HEK293 (cell line): Measurements from ENCODE around the gene TRIM7.

ENCODE experiments used
- CTCF ChIA-PET: fragments of 350-600 bp; formaldehyde crosslinking; extraction: SDS; loops from one replicate; lab custom pipeline; 2021; ENCODE audit warnings: antibody characterized with exemption; lab: Yijun Ruan, JAX
- POLR2A ChIA-PET: fragments of 300-600 bp; formaldehyde crosslinking; extraction: SDS; loops from one replicate; lab custom pipeline; 2020; ENCODE audit warnings: antibody characterized with exemption, inconsistent platforms; lab: Yijun Ruan, JAX
- H3K27ac ChIP-seq: fragments of 200-500 bp; sonication (Bioruptor generic); 2 replicates; pipeline ENCODE4 v1.5.1; 2014; ENCODE audit warnings: low read depth, low read length, control low read depth, inconsistent platforms; ENCODE audit errors: extremely low read depth
- H3K36me3 ChIP-seq, 2 experiments: fragments of 200-500 bp in 1 of 2; sonication (Bioruptor generic) in 1 of 2; 1 replicate in 1 of 2; 2 replicates in 1 of 2; pipeline ENCODE4 v1.5.1; 2014 to 2017; ENCODE audit warnings: inconsistent platforms in 2 of 2, low read length in 2 of 2; ENCODE audit not compliant: control insufficient read depth in 2 of 2, insufficient read depth in 1 of 2
- H3K4me1 ChIP-seq: fragments of 200-500 bp; sonication (Bioruptor generic); 2 replicates; pipeline ENCODE4 v1.5.1; 2014; ENCODE audit warnings: mild to moderate bottlenecking, low read length, inconsistent platforms; ENCODE audit not compliant: control insufficient read depth, insufficient read depth
- H3K4me3 ChIP-seq: 2 replicates; pipeline ENCODE4 v1.5.1; 2011; ENCODE audit warnings: low read depth, mild to moderate bottlenecking, control low read depth, low read length, moderate library complexity
- H3K9me3 ChIP-seq: fragments of 200-500 bp; sonication (Bioruptor generic); 2 replicates; pipeline ENCODE4 v1.5.1; 2014; ENCODE audit warnings: low read depth, low read length, inconsistent platforms; ENCODE audit not compliant: control insufficient read depth, insufficient read depth
- AEBP2 ChIP-seq: fragments of 450-650 bp; formaldehyde crosslinking; IDR thresholded peaks from 2 replicates; pipeline ENCODE4 v1.5.1; 2016; ENCODE audit warnings: missing biosample characterization, missing genetic modification characterization, borderline replicate concordance
- ATF2 ChIP-seq: fragments of 450-650 bp; formaldehyde crosslinking; IDR thresholded peaks from 2 replicates; pipeline ENCODE4 v1.5.1; 2016; ENCODE audit warnings: missing biosample characterization, missing genetic modification characterization, low read depth
- GFI1B ChIP-seq: fragments of 450-650 bp; formaldehyde crosslinking; IDR thresholded peaks from 2 replicates; pipeline ENCODE4 v1.5.1; 2016; ENCODE audit warnings: missing biosample characterization, missing genetic modification characterization
- GLIS1 ChIP-seq: fragments of 450-650 bp; formaldehyde crosslinking; IDR thresholded peaks from 2 replicates; pipeline ENCODE4 v1.5.1; 2016; ENCODE audit warnings: missing biosample characterization, missing genetic modification characterization
- GLIS2 ChIP-seq: fragments of 450-650 bp; formaldehyde crosslinking; IDR thresholded peaks from 2 replicates; pipeline ENCODE4 v1.5.1; 2016; ENCODE audit warnings: missing biosample characterization, missing genetic modification characterization
- IKZF3 ChIP-seq: fragments of 450-650 bp; IDR thresholded peaks from 2 replicates; pipeline ENCODE4 v1.5.0; 2018; ENCODE audit warnings: missing biosample characterization, mild to moderate bottlenecking, missing genetic modification characterization, moderate library complexity
- KLF17 ChIP-seq: fragments of 450-650 bp; formaldehyde crosslinking; IDR thresholded peaks from 2 replicates; pipeline ENCODE4 v1.5.1; 2016; ENCODE audit warnings: missing biosample characterization, missing genetic modification characterization
- PRDM1 ChIP-seq: fragments of 450-650 bp; formaldehyde crosslinking; IDR thresholded peaks from 2 replicates; pipeline ENCODE4; 2016; ENCODE audit warnings: missing biosample characterization, missing genetic modification characterization
- SCRT1 ChIP-seq: fragments of 450-650 bp; formaldehyde crosslinking; IDR thresholded peaks from 2 replicates; pipeline ENCODE4 v1.5.1; 2016; ENCODE audit warnings: missing biosample characterization, missing genetic modification characterization, borderline replicate concordance
- WT1 ChIP-seq: fragments of 450-650 bp; formaldehyde crosslinking; IDR thresholded peaks from 2 replicates; pipeline ENCODE4 v1.5.1; 2016; ENCODE audit warnings: missing biosample characterization, missing genetic modification characterization
- YY2 ChIP-seq: fragments of 450-650 bp; formaldehyde crosslinking; IDR thresholded peaks from 2 replicates; pipeline ENCODE4 v1.5.1; 2016; ENCODE audit warnings: missing biosample characterization, missing genetic modification characterization
- ZBTB17 ChIP-seq: fragments of 450-650 bp; formaldehyde crosslinking; IDR thresholded peaks from 2 replicates; pipeline ENCODE4 v1.5.1; 2016; ENCODE audit warnings: missing biosample characterization, missing genetic modification characterization
- ZBTB21 ChIP-seq: fragments of 450-650 bp; formaldehyde crosslinking; IDR thresholded peaks from 2 replicates; pipeline ENCODE4 v1.5.1; 2017; ENCODE audit warnings: missing biosample characterization, missing genetic modification characterization
- ZFP37 ChIP-seq: fragments of 450-650 bp; formaldehyde crosslinking; IDR thresholded peaks from 2 replicates; pipeline ENCODE4 v1.5.1; 2016; ENCODE audit warnings: missing biosample characterization, missing genetic modification characterization
- ZNF114 ChIP-seq: fragments of 450-650 bp; formaldehyde crosslinking; IDR thresholded peaks from 2 replicates; pipeline ENCODE4 v1.5.0; 2017; ENCODE audit warnings: missing biosample characterization, missing genetic modification characterization
- ZNF132 ChIP-seq: fragments of 450-650 bp; formaldehyde crosslinking; IDR thresholded peaks from 2 replicates; pipeline ENCODE4 v1.5.1; 2017; ENCODE audit warnings: missing biosample characterization, missing genetic modification characterization, borderline replicate concordance
- ZNF175 ChIP-seq: fragments of 450-650 bp; formaldehyde crosslinking; IDR thresholded peaks from 2 replicates; pipeline ENCODE4 v1.5.1; 2016; ENCODE audit warnings: missing biosample characterization, missing genetic modification characterization
- ZNF184 ChIP-seq: fragments of 450-650 bp; IDR thresholded peaks from 2 replicates; pipeline ENCODE4 v1.5.1; 2018; ENCODE audit warnings: missing biosample characterization, mild to moderate bottlenecking, missing genetic modification characterization
- ZNF366 ChIP-seq: fragments of 450-650 bp; formaldehyde crosslinking; conservative IDR thresholded peaks from 2 replicates; pipeline ENCODE4 v1.5.1; 2016; ENCODE audit warnings: missing biosample characterization, missing genetic modification characterization
- ZNF426 ChIP-seq: fragments of 450-650 bp; formaldehyde crosslinking; IDR thresholded peaks from 2 replicates; pipeline ENCODE4 v1.5.1; 2017; ENCODE audit warnings: missing biosample characterization, missing genetic modification characterization, mild to moderate bottlenecking, inconsistent platforms, moderate library complexity
- ZNF530 ChIP-seq: fragments of 450-650 bp; formaldehyde crosslinking; IDR thresholded peaks from 2 replicates; pipeline ENCODE4 v1.5.1; 2016; ENCODE audit warnings: low read depth, missing biosample characterization, missing genetic modification characterization
- ZNF561 ChIP-seq: fragments of 450-650 bp; IDR thresholded peaks from 2 replicates; pipeline ENCODE4 v1.5.1; 2018; ENCODE audit warnings: missing biosample characterization, missing genetic modification characterization, borderline replicate concordance
- ZNF629 ChIP-seq: fragments of 450-650 bp; formaldehyde crosslinking; IDR thresholded peaks from 2 replicates; pipeline ENCODE4 v1.5.1; 2017; ENCODE audit warnings: missing biosample characterization, missing genetic modification characterization
- ZNF660 ChIP-seq: fragments of 450-650 bp; IDR thresholded peaks from 2 replicates; pipeline ENCODE4 v1.5.1; 2018; ENCODE audit warnings: missing biosample characterization, mild to moderate bottlenecking, missing genetic modification characterization
- TF ChIP-seq, protein P1 (sequence below): fragments of 450-650 bp; formaldehyde crosslinking; IDR thresholded peaks from 2 replicates; pipeline ENCODE4 v1.5.1; 2016; ENCODE audit warnings: missing biosample characterization, missing genetic modification characterization
- TF ChIP-seq, protein P2 (sequence below): fragments of 450-650 bp; formaldehyde crosslinking; IDR thresholded peaks from 2 replicates; pipeline ENCODE4 v1.5.1; 2016; ENCODE audit warnings: missing biosample characterization, missing genetic modification characterization
- TF ChIP-seq, protein P3 (sequence below): fragments of 450-650 bp; formaldehyde crosslinking; IDR thresholded peaks from 2 replicates; pipeline ENCODE4 v1.5.1; 2016; ENCODE audit warnings: missing biosample characterization, missing genetic modification characterization

Gene TRIM7

DNA sequence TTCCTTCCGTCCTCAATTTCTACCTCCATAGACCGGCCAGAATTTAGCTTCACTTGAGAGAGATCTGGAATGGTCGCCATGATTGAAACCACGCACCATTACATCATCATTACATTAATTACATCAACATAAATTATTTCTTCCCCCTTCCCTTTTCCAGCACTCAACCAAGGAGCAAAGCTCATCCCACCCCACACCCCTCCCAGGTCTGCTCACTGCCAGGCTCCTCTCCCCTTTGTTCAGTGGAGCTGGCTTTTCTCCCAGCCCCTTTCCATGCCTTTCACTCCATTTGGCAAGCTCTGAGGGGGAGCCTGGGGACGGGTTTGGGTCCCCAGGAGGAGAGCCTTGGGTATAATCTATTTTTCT is 30.3 kb upstream of the TRIM7 start:
- Histone ChIP-seq H3K9me3 (no peaks in the 10 kb centered on the region), H3K36me3 (peaks cover 30 to 92% of the 10 kb centered on the region in 2 experiments), H3K4me3 (no peak overlapping the region), H3K4me1 (no peaks in the 10 kb centered on the region), H3K27ac (peak overlapping the region; percentile 7; the same call in 1 of the 2 replicates)
- ChIA-PET CTCF (no interaction called here), POLR2A (interaction anchor here (0.9 to 5.0 kb wide), 6 partner anchors 8 to 43 kb away, joined by 3 to 49 read pairs (median 11); partner anchors contain the start of genes RACK1, TRIM41, TRIM52 and TRIM7)
- TF ChIP-seq ZNF561 (tag by site-specific recombination) (no peak), IKZF3 (peak; percentile 91), ZBTB21 (tag by site-specific recombination) (peak; percentile 65; the same call in 1 of the 2 replicates), ZNF175 (tag by site-specific recombination) (no peak), ZNF132 (no peak), ZNF184 (tag by site-specific recombination) (0 out of 2 replicates have a peak, but pooled peaks have one; percentile 20), GLIS1 (peak; percentile 30; the same call in 1 of the 2 replicates), ZNF426 (tag by site-specific recombination) (no peak), ZNF114 (tag by site-specific recombination) (no peak), SCRT1 (tag by site-specific recombination) (no peak), ZNF629 (peak; percentile 86), GFI1B (tag by site-specific recombination) (no peak), ZNF660 (tag by site-specific recombination) (peak; percentile 49; the same call in 1 of the 2 replicates), YY2 (tag by site-specific recombination) (0 out of 2 replicates have a peak, but pooled peaks have one; percentile 48), KLF17 (tag by site-specific recombination) (0 out of 2 replicates have a peak, but pooled peaks have one; percentile 39), GLIS2 (tag by site-specific recombination) (no peak), ZBTB17 (tag by site-specific recombination) (peak; percentile 60), ZNF366 (tag by site-specific recombination) (peak; percentile 67), ATF2 (tag by site-specific recombination) (peak; percentile 97), WT1 (tag by site-specific recombination) (peak; percentile 28; the same call in 1 of the 2 replicates), AEBP2 (no peak), ZFP37 (tag by site-specific recombination) (peak; percentile 61), ZNF530 (0 out of 2 replicates have a peak, but pooled peaks have one; percentile 79), PRDM1 (tag by site-specific recombination) (peak; percentile 85)
- TF ChIP-seq, protein P1, sequence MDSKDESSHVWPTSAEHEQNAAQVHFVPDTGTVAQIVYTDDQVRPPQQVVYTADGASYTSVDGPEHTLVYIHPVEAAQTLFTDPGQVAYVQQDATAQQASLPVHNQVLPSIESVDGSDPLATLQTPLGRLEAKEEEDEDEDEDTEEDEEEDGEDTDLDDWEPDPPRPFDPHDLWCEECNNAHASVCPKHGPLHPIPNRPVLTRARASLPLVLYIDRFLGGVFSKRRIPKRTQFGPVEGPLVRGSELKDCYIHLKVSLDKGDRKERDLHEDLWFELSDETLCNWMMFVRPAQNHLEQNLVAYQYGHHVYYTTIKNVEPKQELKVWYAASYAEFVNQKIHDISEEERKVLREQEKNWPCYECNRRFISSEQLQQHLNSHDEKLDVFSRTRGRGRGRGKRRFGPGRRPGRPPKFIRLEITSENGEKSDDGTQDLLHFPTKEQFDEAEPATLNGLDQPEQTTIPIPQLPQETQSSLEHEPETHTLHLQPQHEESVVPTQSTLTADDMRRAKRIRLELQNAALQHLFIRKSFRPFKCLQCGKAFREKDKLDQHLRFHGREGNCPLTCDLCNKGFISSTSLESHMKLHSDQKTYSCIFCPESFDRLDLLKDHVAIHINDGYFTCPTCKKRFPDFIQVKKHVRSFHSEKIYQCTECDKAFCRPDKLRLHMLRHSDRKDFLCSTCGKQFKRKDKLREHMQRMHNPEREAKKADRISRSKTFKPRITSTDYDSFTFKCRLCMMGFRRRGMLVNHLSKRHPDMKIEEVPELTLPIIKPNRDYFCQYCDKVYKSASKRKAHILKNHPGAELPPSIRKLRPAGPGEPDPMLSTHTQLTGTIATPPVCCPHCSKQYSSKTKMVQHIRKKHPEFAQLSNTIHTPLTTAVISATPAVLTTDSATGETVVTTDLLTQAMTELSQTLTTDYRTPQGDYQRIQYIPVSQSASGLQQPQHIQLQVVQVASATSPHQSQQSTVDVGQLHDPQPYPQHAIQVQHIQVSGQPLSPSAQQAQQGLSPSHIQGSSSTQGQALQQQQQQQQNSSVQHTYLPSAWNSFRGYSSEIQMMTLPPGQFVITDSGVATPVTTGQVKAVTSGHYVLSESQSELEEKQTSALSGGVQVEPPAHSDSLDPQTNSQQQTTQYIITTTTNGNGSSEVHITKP (tag by site-specific recombination), result peak; percentile 95
- TF ChIP-seq, protein P2, sequence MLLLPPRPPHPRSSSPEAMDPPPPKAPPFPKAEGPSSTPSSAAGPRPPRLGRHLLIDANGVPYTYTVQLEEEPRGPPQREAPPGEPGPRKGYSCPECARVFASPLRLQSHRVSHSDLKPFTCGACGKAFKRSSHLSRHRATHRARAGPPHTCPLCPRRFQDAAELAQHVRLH (tag by site-specific recombination), result 0 out of 2 replicates have a peak, but pooled peaks have one; percentile 16
- TF ChIP-seq, protein P3, sequence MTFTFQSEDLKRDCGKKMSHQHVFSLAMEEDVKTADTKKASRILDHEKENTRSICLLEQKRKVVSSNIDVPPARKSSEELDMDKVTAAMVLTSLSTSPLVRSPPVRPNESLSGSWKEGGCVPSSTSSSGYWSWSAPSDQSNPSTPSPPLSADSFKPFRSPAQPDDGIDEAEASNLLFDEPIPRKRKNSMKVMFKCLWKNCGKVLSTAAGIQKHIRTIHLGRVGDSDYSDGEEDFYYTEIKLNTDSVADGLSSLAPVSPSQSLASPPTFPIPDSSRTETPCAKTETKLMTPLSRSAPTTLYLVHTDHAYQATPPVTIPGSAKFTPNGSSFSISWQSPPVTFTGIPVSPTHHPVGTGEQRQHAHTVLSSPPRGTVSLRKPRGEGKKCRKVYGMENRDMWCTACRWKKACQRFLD, result no peak
